A549 (cell line): ENCODE data around the gene CDK14. TPM values are rescaled to one million over a fixed set of nuclear protein-coding genes. Genes with fewer than 3 reads are reported as not detected.

Experiments used
- ATAC-seq, 2 experiments: fragments of 200-7000 bp in 1 of 2; fragments of >200 bp in 1 of 2; cut with Nextera tagmentation in 1 of 2; cut with Tn5 transposase in 1 of 2; 3 replicates each; pipeline versions ENCODE4 v1.8.0 to v1.9.1; 2018 to 2020; ENCODE audit warnings: mild to moderate bottlenecking in 1 of 2, moderate library complexity in 1 of 2
- CTCF ChIA-PET: fragments of 300-600 bp; sonication (Branson Sonifier 250); formaldehyde crosslinking; extraction: SDS; loops from one replicate; lab custom pipeline; 2021; ENCODE audit warnings: antibody characterized with exemption, inconsistent platforms; lab: Yijun Ruan, JAX
- POLR2A ChIA-PET: fragments of 350-600 bp; formaldehyde crosslinking; extraction: SDS; loops from one replicate; lab custom pipeline; 2021; ENCODE audit warnings: antibody characterized with exemption, inconsistent platforms; lab: Yijun Ruan, JAX
- DNase-seq, 2 experiments: peaks; one replicate each; pipeline versions ENCODE4 v3.0.0 to v3.0.0-alpha.2; 2011 to 2016; ENCODE audit warnings: low read depth in 1 of 2, low spot score in 1 of 2
- FAIRE-seq: peaks from 2 replicates; lab custom pipeline; 2011; peaks lifted over from hg19 to GRCh38; lab: Jason Lieb, UNC
- H3K27ac ChIP-seq, 2 experiments: fragments of >200 bp; sonication (Bioruptor Twin); formaldehyde crosslinking; 3 replicates each; pipeline ENCODE4 v1.5.1; 2016 to 2017
- H3K4me1 ChIP-seq: fragments of >200 bp; sonication (Bioruptor Twin); formaldehyde crosslinking; 3 replicates; pipeline ENCODE4 v1.6.1; 2016
- H3K4me2 ChIP-seq: fragments of >200 bp; sonication (Bioruptor Twin); formaldehyde crosslinking; 3 replicates; pipeline ENCODE4 v1.6.1; 2016
- H3K4me3 ChIP-seq: fragments of >200 bp; sonication (Bioruptor Twin); formaldehyde crosslinking; 3 replicates; pipeline ENCODE4 v1.5.1; 2016
- H3K9me3 ChIP-seq: fragments of >200 bp; sonication (Bioruptor Twin); formaldehyde crosslinking; 3 replicates; pipeline ENCODE4 v1.6.1; 2016
- ATOH8 ChIP-seq: fragments of 250-450 bp; sonication (Bioruptor Pico); IDR thresholded peaks from 2 replicates; pipeline ENCODE4 v1.5.0; 2020; ENCODE audit warnings: low read depth, mild to moderate bottlenecking, moderate library complexity
- CBX8 ChIP-seq: fragments of 200-600 bp; sonication (generic); IDR thresholded peaks from 2 replicates; pipeline ENCODE4 v1.6.1; 2016
- FOSL2 ChIP-seq, 2 experiments: fragments of 450-650 bp in 1 of 2; fragments of >200 bp in 1 of 2; sonication (Bioruptor Twin) in 1 of 2; formaldehyde crosslinking; IDR thresholded peaks; 2 replicates each; pipeline versions ENCODE4 v1.5.0 to v1.6.1; 2016 to 2020; ENCODE audit warnings: mild to moderate bottlenecking in 1 of 2, moderate library complexity in 1 of 2
- GATA3 ChIP-seq: IDR thresholded peaks from 2 replicates; pipeline ENCODE4 v1.6.1; 2012; ENCODE audit warnings: borderline replicate concordance
- HOXA7 ChIP-seq: fragments of 250-450 bp; sonication (Bioruptor Pico); IDR thresholded peaks from 2 replicates; pipeline ENCODE4 v1.5.0; 2020; ENCODE audit warnings: mild to moderate bottlenecking, moderate library complexity
- JUNB ChIP-seq: fragments of >200 bp; sonication (Bioruptor Twin); formaldehyde crosslinking; IDR thresholded peaks from 2 replicates; pipeline ENCODE4 v1.6.1; 2016
- KDM1A ChIP-seq: fragments of 200-600 bp; sonication (generic); IDR thresholded peaks from 2 replicates; pipeline ENCODE4 v1.6.1; 2016; ENCODE audit warnings: low read depth, mild to moderate bottlenecking
- KDM5A ChIP-seq: fragments of 200-600 bp; sonication (generic); IDR thresholded peaks from 2 replicates; pipeline ENCODE4 v1.6.1; 2016; ENCODE audit warnings: antibody characterized with exemption, mild to moderate bottlenecking
- MYC ChIP-seq: IDR thresholded peaks from 2 replicates; pipeline ENCODE4 v1.6.1; 2012; ENCODE audit warnings: mild to moderate bottlenecking, inconsistent platforms, low read length, improper control_type of control experiment, borderline replicate concordance
- NFE2L2 ChIP-seq: fragments of 150-350 bp; conservative IDR thresholded peaks from 2 replicates; pipeline ENCODE4 v1.6.1; 2014; ENCODE audit warnings: low read length
- NPAS2 ChIP-seq: fragments of 250-450 bp; sonication (Bioruptor Pico); IDR thresholded peaks from 2 replicates; pipeline ENCODE4 v1.8.0; 2022; ENCODE audit warnings: mild to moderate bottlenecking, moderate library complexity, borderline replicate concordance
- RARB ChIP-seq: fragments of 250-450 bp; sonication (Bioruptor Pico); IDR thresholded peaks from 2 replicates; pipeline ENCODE4 v1.8.0; 2021; ENCODE audit warnings: mild to moderate bottlenecking, moderate library complexity
- RCOR1 ChIP-seq: fragments of 150-350 bp; IDR thresholded peaks from 2 replicates; pipeline ENCODE4 v1.6.1; 2014; ENCODE audit warnings: antibody characterized with exemption, low read length, low read depth
- RFX5 ChIP-seq: fragments of 450-650 bp; IDR thresholded peaks from 2 replicates; pipeline ENCODE4 v1.7.1; 2014; ENCODE audit warnings: antibody characterized with exemption, mild to moderate bottlenecking, moderate library complexity
- SREBF2 ChIP-seq: fragments of 450-650 bp; IDR thresholded peaks from 2 replicates; pipeline ENCODE4 v1.6.1; 2014; ENCODE audit warnings: mild to moderate bottlenecking, moderate library complexity
- ZNF302 ChIP-seq: fragments of 250-450 bp; sonication (Bioruptor Pico); IDR thresholded peaks from 2 replicates; pipeline ENCODE4 v1.9.0; 2021; ENCODE audit warnings: inconsistent platforms, mild to moderate bottlenecking, moderate library complexity
- WGBS: methylation state at CpG from one replicate; pipeline ENCODE4 v1.1.6; 2017; ENCODE audit errors: missing lambda C conversion rate; 5-methylcytosine and 5-hydroxymethylcytosine counted together
- polyA plus RNA-seq, 4 experiments: library from polyadenylated mRNA; depleted of rRNA in 3 of 4; stranded (reverse); fragments of >200 nt; fragmentation: RNase III in 1 of 4; extraction: RNeasy Plus Mini Kit Qiagen cat#74134 plus additional on column Dnase treatment in 1 of 4; gene quantifications; 2 replicates in 3 of 4; 3 replicates in 1 of 4; pipeline ENCODE4 v1.2.3, GENCODE V29; 2011 to 2017
- TF ChIP-seq, protein P1 (sequence below): IDR thresholded peaks from 2 replicates; pipeline ENCODE4 v1.6.1; 2012; ENCODE audit warnings: low read depth, borderline replicate concordance
- TF ChIP-seq, protein P2 (sequence below): fragments of >200 bp; sonication (Bioruptor Twin); formaldehyde crosslinking; IDR thresholded peaks from 2 replicates; pipeline ENCODE4 v1.6.1; 2016
- TF ChIP-seq, protein P3 (sequence below): fragments of 250-450 bp; sonication (Bioruptor Pico); IDR thresholded peaks from 2 replicates; pipeline ENCODE4 v1.5.0; 2021; ENCODE audit warnings: mild to moderate bottlenecking, moderate library complexity, borderline replicate concordance
- TF ChIP-seq, protein P4 (sequence below): fragments of >200 bp; sonication (Bioruptor Twin); formaldehyde crosslinking; IDR thresholded peaks from 3 replicates; pipeline ENCODE4 v1.5.1; 2016

CDK14 gene
- polyA plus RNA-seq, 2 of the 4 experiments (the other 2 are of a cell fraction): 0.21 to 0.23 TPM

GRCh38 chr7:91030680-91031380, 434.7 kb downstream of the CDK14 start:
- TF ChIP-seq KDM5A (no peak), ZNF302 (CRISPR knock-in tag) (no peak), FOSL2 (IDR thresholded peaks at IDR 0.05) (no peak), FOSL2 (CRISPR knock-in tag; IDR thresholded peaks at IDR 0.05) (no peak), RFX5 (no peak), JUNB (no peak), NPAS2 (CRISPR knock-in tag) (no peak), SREBF2 (no peak), RCOR1 (no peak), RARB (CRISPR knock-in tag) (no peak)
- TF ChIP-seq, protein P1, sequence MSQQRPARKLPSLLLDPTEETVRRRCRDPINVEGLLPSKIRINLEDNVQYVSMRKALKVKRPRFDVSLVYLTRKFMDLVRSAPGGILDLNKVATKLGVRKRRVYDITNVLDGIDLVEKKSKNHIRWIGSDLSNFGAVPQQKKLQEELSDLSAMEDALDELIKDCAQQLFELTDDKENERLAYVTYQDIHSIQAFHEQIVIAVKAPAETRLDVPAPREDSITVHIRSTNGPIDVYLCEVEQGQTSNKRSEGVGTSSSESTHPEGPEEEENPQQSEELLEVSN: no peak
- TF ChIP-seq, protein P2, sequence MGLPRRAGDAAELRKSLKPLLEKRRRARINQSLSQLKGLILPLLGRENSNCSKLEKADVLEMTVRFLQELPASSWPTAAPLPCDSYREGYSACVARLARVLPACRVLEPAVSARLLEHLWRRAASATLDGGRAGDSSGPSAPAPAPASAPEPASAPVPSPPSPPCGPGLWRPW: no peak
- TF ChIP-seq, protein P3, sequence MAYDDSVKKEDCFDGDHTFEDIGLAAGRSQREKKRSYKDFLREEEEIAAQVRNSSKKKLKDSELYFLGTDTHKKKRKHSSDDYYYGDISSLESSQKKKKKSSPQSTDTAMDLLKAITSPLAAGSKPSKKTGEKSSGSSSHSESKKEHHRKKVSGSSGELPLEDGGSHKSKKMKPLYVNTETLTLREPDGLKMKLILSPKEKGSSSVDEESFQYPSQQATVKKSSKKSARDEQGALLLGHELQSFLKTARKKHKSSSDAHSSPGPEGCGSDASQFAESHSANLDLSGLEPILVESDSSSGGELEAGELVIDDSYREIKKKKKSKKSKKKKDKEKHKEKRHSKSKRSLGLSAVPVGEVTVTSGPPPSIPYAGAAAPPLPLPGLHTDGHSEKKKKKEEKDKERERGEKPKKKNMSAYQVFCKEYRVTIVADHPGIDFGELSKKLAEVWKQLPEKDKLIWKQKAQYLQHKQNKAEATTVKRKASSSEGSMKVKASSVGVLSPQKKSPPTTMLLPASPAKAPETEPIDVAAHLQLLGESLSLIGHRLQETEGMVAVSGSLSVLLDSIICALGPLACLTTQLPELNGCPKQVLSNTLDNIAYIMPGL: no peak
- H3K27ac ChIP-seq: no peak overlapping the region
- no peaks in the 10 kb centered on the region for H3K9me3 ChIP-seq
- no peak for FAIRE-seq
- DNase-seq: no peak
- CTCF ChIA-PET: no interaction called here
- H3K4me1 ChIP-seq: no peaks in the 10 kb centered on the region
- POLR2A ChIA-PET: no interaction called here
- no peak overlapping the region for H3K4me2 ChIP-seq
- H3K4me3 ChIP-seq: no peak overlapping the region
- WGBS: 30% methylated on average over 5 of the region's 5 CpGs
- no peak for ATAC-seq

DNA sequence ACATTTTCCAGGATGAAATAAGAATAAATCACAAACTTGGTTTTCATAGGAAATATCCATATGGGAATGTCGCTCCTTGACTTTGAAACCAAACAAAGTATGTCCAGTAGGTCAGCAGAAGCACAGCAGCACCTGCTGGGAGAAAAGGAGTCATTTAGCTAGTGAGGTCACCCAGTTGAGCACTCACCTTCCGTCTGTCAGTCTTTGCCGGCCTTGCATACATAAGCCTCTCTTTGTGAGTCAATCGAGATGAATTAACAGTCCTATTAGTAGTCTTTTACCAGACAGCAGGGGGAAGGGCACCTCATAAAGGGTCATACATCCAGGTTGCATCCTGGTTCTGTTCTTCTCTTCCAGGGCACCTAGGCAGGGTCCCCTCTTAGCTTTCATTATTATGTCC, 435.6 kb downstream of the CDK14 start:
- CTCF ChIA-PET: no interaction called here
- FAIRE-seq: no peak
- H3K27ac ChIP-seq: no peak overlapping the region
- POLR2A ChIA-PET: no interaction called here
- H3K4me3 ChIP-seq: no peak overlapping the region
- no peak for TF ChIP-seq KDM1A
- TF ChIP-seq, protein P4, sequence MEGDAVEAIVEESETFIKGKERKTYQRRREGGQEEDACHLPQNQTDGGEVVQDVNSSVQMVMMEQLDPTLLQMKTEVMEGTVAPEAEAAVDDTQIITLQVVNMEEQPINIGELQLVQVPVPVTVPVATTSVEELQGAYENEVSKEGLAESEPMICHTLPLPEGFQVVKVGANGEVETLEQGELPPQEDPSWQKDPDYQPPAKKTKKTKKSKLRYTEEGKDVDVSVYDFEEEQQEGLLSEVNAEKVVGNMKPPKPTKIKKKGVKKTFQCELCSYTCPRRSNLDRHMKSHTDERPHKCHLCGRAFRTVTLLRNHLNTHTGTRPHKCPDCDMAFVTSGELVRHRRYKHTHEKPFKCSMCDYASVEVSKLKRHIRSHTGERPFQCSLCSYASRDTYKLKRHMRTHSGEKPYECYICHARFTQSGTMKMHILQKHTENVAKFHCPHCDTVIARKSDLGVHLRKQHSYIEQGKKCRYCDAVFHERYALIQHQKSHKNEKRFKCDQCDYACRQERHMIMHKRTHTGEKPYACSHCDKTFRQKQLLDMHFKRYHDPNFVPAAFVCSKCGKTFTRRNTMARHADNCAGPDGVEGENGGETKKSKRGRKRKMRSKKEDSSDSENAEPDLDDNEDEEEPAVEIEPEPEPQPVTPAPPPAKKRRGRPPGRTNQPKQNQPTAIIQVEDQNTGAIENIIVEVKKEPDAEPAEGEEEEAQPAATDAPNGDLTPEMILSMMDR: no peak
- no peak for TF ChIP-seq SREBF2
- no peak for TF ChIP-seq NFE2L2
- TF ChIP-seq RFX5: no peak
- TF ChIP-seq HOXA7 (CRISPR knock-in tag): no peak
- TF ChIP-seq GATA3: no peak
- TF ChIP-seq MYC: no peak
- TF ChIP-seq CBX8: no peak
- no peak for TF ChIP-seq KDM5A
- TF ChIP-seq ATOH8 (CRISPR knock-in tag): no peak
- TF ChIP-seq JUNB: no peak
- TF ChIP-seq FOSL2 (IDR thresholded peaks at IDR 0.05): no peak
- no peak for TF ChIP-seq FOSL2 (CRISPR knock-in tag; IDR thresholded peaks at IDR 0.05)
- H3K9me3 ChIP-seq: no peaks in the 10 kb centered on the region
- 34% methylated on average over 4 of the region's 4 CpGs for WGBS
- no peak for ATAC-seq
- no peak for DNase-seq
- no peaks in the 10 kb centered on the region for H3K4me1 ChIP-seq
- no peak overlapping the region for H3K4me2 ChIP-seq
